HepG2 (cell line): ENCODE results near the gene ALOX12. TPM values are rescaled to one million over a fixed set of nuclear protein-coding genes. Genes with fewer than 3 reads are reported as not detected.
"Not testable (repeated sequence)": the region's sequence is repeated elsewhere in the genome, so short reads cannot be mapped to it uniquely, and the experiment has no call there.

Experiments used
- CREB1 ChIP-seq, 2 experiments: fragments of 450-650 bp in 1 of 2; IDR thresholded peaks; 2 replicates each; pipeline ENCODE4 v1.6.1; 2016 to 2017; ENCODE audit warnings: control low read depth in 1 of 2, mild to moderate bottlenecking in 1 of 2, missing compliant biosample characterization in 1 of 2, missing genetic modification characterization in 1 of 2
- CREM ChIP-seq, 2 experiments: sonication (generic) in 1 of 2; formaldehyde crosslinking in 1 of 2; IDR thresholded peaks; 2 replicates each; pipeline versions ENCODE4 v1.4.0 to v1.6.1; 2016 to 2020; ENCODE audit warnings: antibody characterized with exemption in 1 of 2, mild to moderate bottlenecking in 1 of 2, missing genetic modification reagents in 1 of 2
- CTCF ChIP-seq: sonication (generic); formaldehyde crosslinking; IDR thresholded peaks from 2 replicates; pipeline ENCODE4 v1.5.0; 2020; ENCODE audit warnings: mild to moderate bottlenecking, missing genetic modification reagents, moderate library complexity
- ELF1 ChIP-seq: sonication (generic); formaldehyde crosslinking; IDR thresholded peaks from 2 replicates; pipeline ENCODE4 v1.4.0; 2020; ENCODE audit warnings: missing genetic modification reagents
- ERF ChIP-seq: IDR thresholded peaks from 2 replicates; pipeline ENCODE4 v1.6.1; 2018; ENCODE audit warnings: missing biosample characterization, missing genetic modification reagents
- ETV5 ChIP-seq: IDR thresholded peaks from 2 replicates; pipeline ENCODE4 v1.6.1; 2018; ENCODE audit warnings: missing biosample characterization, missing genetic modification reagents, inconsistent platforms, borderline replicate concordance
- FOSL2 ChIP-seq: sonication (generic); formaldehyde crosslinking; IDR thresholded peaks from 2 replicates; pipeline ENCODE4 v1.4.0; 2020; ENCODE audit warnings: missing genetic modification reagents
- HMGXB3 ChIP-seq: sonication (generic); formaldehyde crosslinking; IDR thresholded peaks from 2 replicates; pipeline ENCODE4 v1.4.0; 2020; ENCODE audit warnings: missing genetic modification reagents, borderline replicate concordance
- KLF16 ChIP-seq, 2 experiments: sonication (generic) in 1 of 2; formaldehyde crosslinking in 1 of 2; IDR thresholded peaks; 2 replicates each; pipeline versions ENCODE4 v1.6.1 to v1.8.0; 2016 to 2023; ENCODE audit warnings: missing genetic modification reagents in 2 of 2, missing compliant biosample characterization in 1 of 2
- NCOA2 ChIP-seq: sonication (generic); formaldehyde crosslinking; IDR thresholded peaks from 2 replicates; pipeline ENCODE4 v1.8.0; 2022; ENCODE audit warnings: inconsistent platforms
- NFIC ChIP-seq: IDR thresholded peaks from 2 replicates; pipeline ENCODE4 v1.6.1; 2012; ENCODE audit warnings: mild to moderate bottlenecking, low read length, inconsistent platforms
- NR2F6 ChIP-seq, 2 experiments: IDR thresholded peaks; 2 replicates each; pipeline ENCODE4 v1.6.1; 2016; ENCODE audit warnings: antibody characterized with exemption in 1 of 2, mild to moderate bottlenecking in 1 of 2
- RCOR2 ChIP-seq: IDR thresholded peaks from 2 replicates; pipeline ENCODE4 v1.6.1; 2016; ENCODE audit warnings: missing biosample characterization, missing genetic modification reagents
- SAP130 ChIP-seq: IDR thresholded peaks from 2 replicates; pipeline ENCODE4 v1.6.1; 2016; ENCODE audit warnings: low read depth
- SIX4 ChIP-seq: sonication (generic); formaldehyde crosslinking; IDR thresholded peaks from 2 replicates; pipeline ENCODE4 v1.4.0; 2020; ENCODE audit warnings: missing genetic modification reagents
- SMAD3 ChIP-seq: sonication (generic); formaldehyde crosslinking; IDR thresholded peaks from 2 replicates; pipeline ENCODE4 v1.4.0; 2020; ENCODE audit warnings: missing genetic modification reagents
- SOX6 ChIP-seq, 2 experiments: fragments of 450-650 bp in 1 of 2; sonication (generic) in 1 of 2; formaldehyde crosslinking in 1 of 2; IDR thresholded peaks; 2 replicates each; pipeline versions ENCODE4 v1.4.0 to v1.6.1; 2017 to 2020; ENCODE audit warnings: antibody characterized with exemption in 1 of 2, mild to moderate bottlenecking in 1 of 2, missing genetic modification reagents in 1 of 2
- YEATS2 ChIP-seq: sonication (generic); formaldehyde crosslinking; IDR thresholded peaks from 2 replicates; pipeline ENCODE4 v1.4.0; 2020; ENCODE audit warnings: missing genetic modification reagents, borderline replicate concordance
- ZNF263 ChIP-seq: sonication (generic); formaldehyde crosslinking; IDR thresholded peaks from 2 replicates; pipeline ENCODE4 v1.4.0; 2020; ENCODE audit warnings: missing genetic modification reagents
- ZNF605 ChIP-seq: sonication (generic); formaldehyde crosslinking; IDR thresholded peaks from 2 replicates; pipeline ENCODE4 v1.8.0; 2022; ENCODE audit warnings: mild to moderate bottlenecking, missing genetic modification reagents
- polyA plus RNA-seq, 8 experiments: library from polyadenylated mRNA; depleted of rRNA in 3 of 8; stranded (reverse) in 7 of 8; unstranded in 1 of 8; fragments of >200 nt; fragmentation: Illumina TruSeq in 4 of 8; extraction: Trizol in 4 of 8; gene quantifications; 2 replicates each; pipeline versions ENCODE4 v1.2.1 to v1.2.3, GENCODE V29; 2011 to 2016; ENCODE audit warnings: low read depth in 4 of 8, missing spikeins in 1 of 8, mixed read lengths in 1 of 8; ENCODE audit not compliant: insufficient read depth in 1 of 8
- total RNA-seq, 5 experiments: library from RNA; depleted of rRNA; stranded (reverse); fragments of >200 nt; fragmentation: Illumina TruSeq; extraction: Trizol; gene quantifications; 2 replicates each; pipeline ENCODE4 v1.2.3, GENCODE V29; 2016; ENCODE audit warnings: low read depth in 1 of 5
- TF ChIP-seq, protein P1 (sequence below): IDR thresholded peaks from 2 replicates; pipeline ENCODE4 v1.6.1; 2018; ENCODE audit warnings: missing genetic modification reagents, mild to moderate bottlenecking, missing compliant biosample characterization

ALOX12 gene
- total and polyA plus RNA-seq, 2 of the 13 experiments (the other 11 are each of a cell fraction or from before 2014, with no cell fraction given), result not detected

- 0 out of 2 replicates have a peak, but pooled peaks have one; percentile 57 for TF ChIP-seq SMAD3 (CRISPR knock-in tag)
- peak; percentile 76 for TF ChIP-seq SAP130 (CRISPR knock-in tag)
- TF ChIP-seq HMGXB3 (CRISPR knock-in tag), result 0 out of 2 replicates have a peak, but pooled peaks have one; percentile 33
- peak; percentile 48 for TF ChIP-seq FOSL2 (CRISPR knock-in tag)
- TF ChIP-seq, protein P1, sequence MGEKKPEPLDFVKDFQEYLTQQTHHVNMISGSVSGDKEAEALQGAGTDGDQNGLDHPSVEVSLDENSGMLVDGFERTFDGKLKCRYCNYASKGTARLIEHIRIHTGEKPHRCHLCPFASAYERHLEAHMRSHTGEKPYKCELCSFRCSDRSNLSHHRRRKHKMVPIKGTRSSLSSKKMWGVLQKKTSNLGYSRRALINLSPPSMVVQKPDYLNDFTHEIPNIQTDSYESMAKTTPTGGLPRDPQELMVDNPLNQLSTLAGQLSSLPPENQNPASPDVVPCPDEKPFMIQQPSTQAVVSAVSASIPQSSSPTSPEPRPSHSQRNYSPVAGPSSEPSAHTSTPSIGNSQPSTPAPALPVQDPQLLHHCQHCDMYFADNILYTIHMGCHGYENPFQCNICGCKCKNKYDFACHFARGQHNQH (CRISPR knock-in tag), result peak; percentile 55; the same call in 1 of the 2 replicates
- peak in 1 of 2 experiments; percentile 26; a peak in 1 of 4 replicates for TF ChIP-seq KLF16 (CRISPR knock-in tag; IDR thresholded peaks at IDR 0.05)
- 0 out of 2 replicates have a peak, but pooled peaks have one; percentile 18 for TF ChIP-seq ELF1 (CRISPR knock-in tag)
- TF ChIP-seq CREB1 (IDR thresholded peaks at IDR 0.05), result peak; percentile 52; the same call in 1 of the 2 replicates
- peak; percentile 56 for TF ChIP-seq CREB1 (CRISPR knock-in tag; IDR thresholded peaks at IDR 0.05)
- peak; percentile 54; the same call in 1 of the 2 replicates for TF ChIP-seq ZNF263 (CRISPR knock-in tag)
- not testable (repeated sequence) for TF ChIP-seq SOX6 (IDR thresholded peaks at IDR 0.05); CREM (CRISPR knock-in tag; IDR thresholded peaks at IDR 0.05)
- peak; percentile 80 for TF ChIP-seq SOX6 (CRISPR knock-in tag; IDR thresholded peaks at IDR 0.05)
- peak; percentile 51; the same call in 1 of the 2 replicates for TF ChIP-seq SIX4 (CRISPR knock-in tag)
- peak; percentile 66; the same call in 1 of the 2 replicates for TF ChIP-seq YEATS2 (CRISPR knock-in tag)
- peak; percentile 73; the same call in 1 of the 2 replicates for TF ChIP-seq ETV5 (CRISPR knock-in tag)
- TF ChIP-seq NCOA2 (CRISPR knock-in tag), result peak; percentile 83
- 0 out of 2 replicates have a peak, but pooled peaks have one; percentile 27 for TF ChIP-seq NR2F6 (IDR thresholded peaks at IDR 0.05)
- TF ChIP-seq NR2F6 (CRISPR knock-in tag; IDR thresholded peaks at IDR 0.05), result peak; percentile 42; the same call in 1 of the 2 replicates
- TF ChIP-seq CREM (IDR thresholded peaks at IDR 0.05), result peak; percentile 79
- TF ChIP-seq ERF (CRISPR knock-in tag), result 0 out of 2 replicates have a peak, but pooled peaks have one; percentile 11
- peak; percentile 27; the same call in 1 of the 2 replicates for TF ChIP-seq ZNF605
- TF ChIP-seq NFIC, result peak; percentile 51; the same call in 1 of the 2 replicates
- TF ChIP-seq RCOR2 (CRISPR knock-in tag), result 0 out of 2 replicates have a peak, but pooled peaks have one; percentile 25
- 0 out of 2 replicates have a peak, but pooled peaks have one; percentile 12 for TF ChIP-seq CTCF
These were observed 51.0 kb downstream of the ALOX12 start (continued) for GRCh38 chr17:7046725-7047397.
